ENCODE measurements around the gene KCNRG. TPM values are rescaled to one million over a fixed set of nuclear protein-coding genes. Genes with fewer than 3 reads are reported as not detected.

The KCNRG gene
- total RNA-seq, 4 donors from 2014 or later: 1.1 to 3.6 (median 2.9) TPM; not detected in 1

- intact Hi-C loops (cut with DNase I): no loop called here
- H3K4me3 ChIP-seq: no peak overlapping the region
- no peaks in the 10 kb centered on the region for H3K36me3 ChIP-seq
- DNase-seq: no peak
- no peaks in the 10 kb centered on the region for H3K27me3 ChIP-seq
- TF ChIP-seq POLR2A (IDR thresholded peaks at IDR 0.05): no peak
- TF ChIP-seq CTCF (IDR thresholded peaks at IDR 0.05): no peak
- no peaks in the 10 kb centered on the region for H3K9me3 ChIP-seq
- peaks cover under 1 to 22% (median 5%) of the 10 kb centered on the region in 3 donors for H3K4me1 ChIP-seq
- H3K27ac ChIP-seq: no peak overlapping the region
Measured at GRCh38 chr13:49993111-49993510, 22.1 kb upstream of the KCNRG start.

DNA sequence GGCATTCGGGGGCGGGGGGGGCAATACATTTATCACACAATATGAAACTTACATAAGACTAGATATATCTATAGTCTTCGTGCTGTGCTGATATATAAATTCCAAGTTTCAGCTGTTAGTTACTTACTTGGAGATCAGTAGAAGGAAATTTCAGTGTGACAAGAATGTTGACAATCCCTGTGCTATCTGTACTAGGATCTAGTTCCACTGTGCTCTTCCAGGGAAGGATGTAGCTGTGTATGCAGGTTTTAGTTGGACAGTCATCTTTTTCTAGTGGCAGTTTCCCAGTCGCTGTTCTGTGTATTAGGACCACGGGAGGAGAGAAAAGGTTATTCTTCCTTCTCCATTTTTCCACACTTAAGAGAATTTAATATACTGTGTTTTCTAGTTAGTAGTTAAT lies 21.6 kb upstream of the KCNRG start:
- H3K27ac ChIP-seq: no peak overlapping the region
- peaks cover 6 to 28% (median 11%) of the 10 kb centered on the region in 3 donors for H3K4me1 ChIP-seq
- no peaks in the 10 kb centered on the region for H3K9me3 ChIP-seq
- H3K4me3 ChIP-seq: no peak overlapping the region
- no peak for TF ChIP-seq CTCF (IDR thresholded peaks at IDR 0.05)
- no peak for TF ChIP-seq POLR2A (IDR thresholded peaks at IDR 0.05)
- H3K27me3 ChIP-seq: no peaks in the 10 kb centered on the region
- no peak for DNase-seq
- 75 to 84% methylated on average over 5 of the region's 5 CpGs for WGBS, 2 donors
- intact Hi-C loops (cut with DNase I): no loop called here
- H3K36me3 ChIP-seq: peaks cover 0 to 3% (median 0%) of the 10 kb centered on the region in 3 donors

GRCh38 chr13:49995625-49996101 lies 19.6 kb upstream of the KCNRG start:
- Histone ChIP-seq H3K9me3 (no peaks in the 10 kb centered on the region), H3K27me3 (no peaks in the 10 kb centered on the region), H3K36me3 (peaks cover 0 to 23% (median 0%) of the 10 kb centered on the region in 3 donors), H3K4me3 (peak overlapping the region; percentile 88 to 98 (median 94)), H3K4me1 (peaks cover 11 to 47% (median 24%) of the 10 kb centered on the region in 3 donors), H3K27ac (peak overlapping the region; percentile 99 to 100 (median 99))
- intact Hi-C loops (cut with DNase I): loop anchor here (2.0 kb wide), 1 partner anchor 87 kb away; no protein-coding TSS in a partner anchor
- TF ChIP-seq CTCF (IDR thresholded peaks at IDR 0.05) (no peak), POLR2A (IDR thresholded peaks at IDR 0.05) (no peak)
- 42 to 56% methylated on average over 14 of the region's 14 CpGs for WGBS, 2 donors
- DNase-seq: no peak

DNA sequence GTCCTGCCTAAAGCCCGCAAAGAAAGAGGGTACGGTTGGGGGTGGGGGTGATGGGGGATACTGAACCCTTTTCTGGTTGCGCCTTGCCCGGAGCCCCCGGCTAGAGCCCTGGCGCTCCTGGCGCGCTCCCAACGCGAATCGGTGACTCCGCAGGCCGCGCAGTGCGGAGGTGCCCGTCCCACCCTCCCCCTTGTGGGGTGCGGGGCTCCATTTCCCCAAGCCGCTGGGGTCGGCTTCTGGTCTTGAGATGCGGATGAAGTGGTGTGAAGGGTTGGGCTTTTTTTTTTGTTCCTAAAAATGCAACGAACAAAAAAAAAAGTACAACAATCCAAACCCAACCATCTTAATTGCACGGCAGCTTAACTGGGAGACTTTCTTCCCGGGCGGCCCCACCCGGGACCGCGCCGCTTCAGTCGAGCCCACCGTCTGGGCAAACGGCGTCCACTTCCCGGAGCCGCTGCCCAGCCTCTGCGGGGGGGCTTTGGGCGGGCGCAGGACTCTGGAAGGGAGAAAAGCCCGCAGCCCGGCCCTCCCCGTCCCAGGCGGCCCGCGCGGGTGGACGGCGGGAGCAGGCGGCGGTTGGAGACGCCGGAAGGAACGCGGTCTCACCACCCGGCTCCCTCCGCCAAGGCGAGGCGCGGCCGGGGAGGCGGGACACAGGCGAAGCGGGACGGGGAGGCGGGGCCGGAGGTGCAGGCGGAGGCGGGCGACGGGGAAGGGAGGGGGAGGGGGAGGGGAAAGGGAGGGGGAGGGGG lies 18.9 kb upstream of the KCNRG start:
- peaks cover 11 to 49% (median 24%) of the 10 kb centered on the region in 3 donors for H3K4me1 ChIP-seq
- H3K4me3 ChIP-seq: peak overlapping the region; percentile 88 to 98 (median 94)
- H3K27me3 ChIP-seq: no peaks in the 10 kb centered on the region
- intact Hi-C loops (cut with DNase I): loop anchor here (2.0 kb wide), 1 partner anchor 86 kb away; no protein-coding TSS in a partner anchor
- DNase-seq: peak; percentile 78
- H3K27ac ChIP-seq: peak overlapping the region; percentile 99 to 100 (median 99)
- H3K9me3 ChIP-seq: no peaks in the 10 kb centered on the region
- 0% methylated on average over 2 to 4 of the region's 68 CpGs for WGBS, 2 donors
- TF ChIP-seq CTCF (IDR thresholded peaks at IDR 0.05) (no peak), POLR2A (IDR thresholded peaks at IDR 0.05) (peak in 2 of 4 donors; percentile 75 to 78)
- peaks cover 0 to 30% (median 0%) of the 10 kb centered on the region in 3 donors for H3K36me3 ChIP-seq
